ENCODE results near the gene MRAS.
A peak's percentile ranks its signal among the peaks of the same experiment; 100 is the strongest.

Gene MRAS

DNA sequence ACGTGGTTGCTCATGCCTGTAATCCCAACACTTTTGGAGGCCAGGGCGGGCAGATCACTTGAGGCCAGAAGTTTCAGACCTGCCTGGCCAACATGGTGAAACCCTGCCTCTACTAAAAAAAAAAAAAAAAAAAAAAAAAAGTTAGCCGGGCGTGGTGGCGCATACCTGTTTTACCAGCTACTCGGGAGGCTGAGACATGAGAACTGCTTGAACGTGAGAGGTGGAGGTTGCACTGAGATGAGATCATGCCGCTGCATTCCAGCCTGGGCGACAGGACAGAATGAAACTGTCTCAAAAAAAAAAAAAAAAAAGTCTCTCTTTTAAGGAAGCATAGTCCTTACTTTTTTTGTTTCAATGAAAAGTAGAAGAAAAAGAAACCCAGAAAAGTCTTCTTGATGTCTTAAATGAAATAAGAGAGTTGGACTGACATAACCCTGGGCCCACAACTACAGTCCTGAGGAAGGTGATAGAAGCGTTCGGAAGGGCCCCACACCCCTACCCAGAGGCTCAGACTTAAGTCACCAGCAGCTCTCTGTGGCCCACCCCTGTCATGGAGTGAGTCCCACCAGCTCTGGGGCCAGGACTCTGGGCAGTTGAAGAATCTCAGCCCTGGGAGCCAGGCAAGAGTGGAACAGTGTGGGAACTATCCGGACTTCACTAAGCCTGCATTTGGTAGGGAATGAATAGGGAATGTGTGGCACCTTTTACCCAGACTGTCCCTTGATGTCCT, 21.3 kb upstream of the MRAS start:
- H3K36me3 ChIP-seq (ENCODE audit: control insufficient read depth, insufficient read depth, low read length), result no peaks in the 10 kb centered on the region
- H3K4me3 ChIP-seq (ENCODE audit: low read length), result no peak overlapping the region
- WGBS (ENCODE audit: insufficient coverage, insufficient read length), result no CpG with 5 or more reads among the region's 12 CpGs
- H3K4me1 ChIP-seq (ENCODE audit: control insufficient read depth, insufficient read depth, low read length), result peaks cover 1% of the 10 kb centered on the region; the same call in 1 of the 2 replicates
- H3K9me3 ChIP-seq (ENCODE audit: control insufficient read depth, insufficient read depth, low read length), result no peaks in the 10 kb centered on the region
- no peaks in the 10 kb centered on the region for H3K27me3 ChIP-seq (ENCODE audit: control insufficient read depth, insufficient read depth, low read length)
- H3K27ac ChIP-seq (ENCODE audit: low read length), result no peak overlapping the region
- no peak for DNase-seq (ENCODE audit: low read depth, low spot score)

DNA sequence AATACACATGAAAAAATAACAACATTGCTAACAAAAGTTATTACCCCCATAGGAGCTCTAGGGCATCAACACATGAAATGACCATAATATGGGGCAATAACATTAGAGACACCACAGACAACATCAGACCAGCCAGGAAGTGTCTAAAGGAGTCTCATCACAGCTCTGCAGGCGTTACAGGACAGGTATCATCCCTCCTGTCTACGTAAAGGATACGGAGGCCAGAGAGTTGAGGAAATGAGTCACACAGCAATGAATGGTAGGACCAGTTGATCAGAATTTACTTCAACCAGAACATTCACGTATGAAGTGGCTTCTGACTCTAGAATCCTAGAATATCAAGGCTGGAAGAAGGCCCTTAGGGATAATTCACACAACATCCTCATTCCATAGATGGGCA, 20.5 kb upstream of the MRAS start:
- Histone ChIP-seq H3K9me3 (ENCODE audit: control insufficient read depth, insufficient read depth, low read length) (no peaks in the 10 kb centered on the region), H3K36me3 (ENCODE audit: control insufficient read depth, insufficient read depth, low read length) (no peaks in the 10 kb centered on the region), H3K4me1 (ENCODE audit: control insufficient read depth, insufficient read depth, low read length) (no peaks in the 10 kb centered on the region), H3K4me3 (ENCODE audit: low read length) (no peak overlapping the region), H3K27me3 (ENCODE audit: control insufficient read depth, insufficient read depth, low read length) (no peaks in the 10 kb centered on the region), H3K27ac (ENCODE audit: low read length) (no peak overlapping the region)
- no CpG with 5 or more reads among the region's 4 CpGs for WGBS (ENCODE audit: insufficient coverage, insufficient read length)
- no peak for DNase-seq (ENCODE audit: low read depth, low spot score)

- DNase-seq (ENCODE audit: low read depth, low spot score), result no peak
- no peak overlapping the region for H3K4me3 ChIP-seq (ENCODE audit: low read length)
- H3K27me3 ChIP-seq (ENCODE audit: control insufficient read depth, insufficient read depth, low read length), result no peaks in the 10 kb centered on the region
- H3K9me3 ChIP-seq (ENCODE audit: control insufficient read depth, insufficient read depth, low read length), result no peaks in the 10 kb centered on the region
- no peaks in the 10 kb centered on the region for H3K4me1 ChIP-seq (ENCODE audit: control insufficient read depth, insufficient read depth, low read length)
- H3K27ac ChIP-seq (ENCODE audit: low read length), result no peak overlapping the region
- no peaks in the 10 kb centered on the region for H3K36me3 ChIP-seq (ENCODE audit: control insufficient read depth, insufficient read depth, low read length)
- WGBS (ENCODE audit: insufficient coverage, insufficient read length), result no CpG with 5 or more reads among the region's 2 CpGs
These were observed 20.0 kb upstream of the MRAS start for GRCh38 chr3:138328341-138328740.

DNA sequence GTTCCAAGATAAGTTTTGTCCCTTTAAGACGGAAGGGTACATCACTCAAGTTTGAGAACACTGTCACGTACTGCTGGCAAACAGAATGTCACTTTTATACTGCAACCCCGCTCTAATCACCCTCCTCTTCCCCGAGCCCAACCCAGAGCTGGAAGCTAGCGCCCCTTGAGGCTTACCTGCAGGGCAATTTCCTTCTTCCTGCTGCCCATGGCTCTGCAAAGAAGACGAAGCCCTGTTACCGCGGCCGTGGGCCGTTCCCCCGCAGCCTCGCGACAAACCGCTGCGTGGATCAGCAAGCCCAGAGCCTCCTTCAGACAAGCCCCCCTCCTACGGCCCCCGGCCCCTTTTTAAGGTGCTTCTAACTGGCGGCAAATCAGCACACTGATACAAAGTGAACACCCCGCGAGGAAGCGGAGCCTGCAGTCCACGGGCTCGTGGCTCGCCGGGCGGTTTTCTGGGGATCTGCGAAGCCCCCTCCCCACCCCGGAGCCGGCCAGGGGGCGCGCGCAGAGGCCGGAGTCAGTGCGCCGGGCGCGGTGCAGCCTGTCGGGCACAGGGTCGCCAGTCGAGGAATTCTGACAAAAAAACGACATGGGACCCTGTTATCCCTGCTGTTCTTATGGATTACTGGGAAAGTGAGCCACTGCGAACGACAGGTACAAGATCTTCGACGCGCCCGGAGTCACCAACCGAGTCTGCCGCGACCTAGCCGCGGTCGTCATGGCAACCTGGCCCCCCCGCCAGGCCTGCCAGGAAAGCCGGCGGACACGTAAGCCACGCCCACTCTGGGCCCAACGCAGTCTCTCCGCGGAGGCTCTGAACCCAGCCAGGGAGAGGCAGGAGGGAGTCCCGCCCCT, 19.0 kb upstream of the MRAS start, which contains the start of gene NME9:
TSS of gene NME9 (minus strand) at position 725 of the 857 bp plus-strand sequence. CDS start at position 209, 516 bp downstream.
- no peaks in the 10 kb centered on the region for H3K36me3 ChIP-seq (ENCODE audit: control insufficient read depth, insufficient read depth, low read length)
- peak; percentile 94 for DNase-seq (ENCODE audit: low read depth, low spot score)
- H3K27me3 ChIP-seq (ENCODE audit: control insufficient read depth, insufficient read depth, low read length), result no peaks in the 10 kb centered on the region
- H3K27ac ChIP-seq (ENCODE audit: low read length), result no peak within 1 kb of the TSS
- H3K9me3 ChIP-seq (ENCODE audit: control insufficient read depth, insufficient read depth, low read length), result no peaks in the 10 kb centered on the region
- no CpG with 5 or more reads among the region's 62 CpGs for WGBS (ENCODE audit: insufficient coverage, insufficient read length)
- no peaks in the 10 kb centered on the region for H3K4me1 ChIP-seq (ENCODE audit: control insufficient read depth, insufficient read depth, low read length)
- H3K4me3 ChIP-seq (ENCODE audit: low read length), result peak within 1 kb of the TSS; percentile 50; the same call in 1 of the 2 replicates

DNA sequence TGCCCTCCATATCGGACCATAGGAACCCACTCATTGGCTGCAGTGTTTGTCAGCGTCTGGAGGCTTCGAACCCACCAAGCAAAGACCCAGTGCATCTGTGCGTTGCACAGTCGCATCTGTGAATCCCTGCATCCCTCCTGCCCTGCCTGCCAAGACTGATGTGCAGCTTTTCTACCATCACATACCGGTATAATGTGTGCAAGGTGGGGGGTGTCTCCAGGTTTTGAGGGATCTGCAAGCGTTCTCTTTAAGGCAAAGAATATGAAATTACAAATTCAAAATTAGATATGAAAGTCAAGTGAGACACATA, 18.4 kb upstream of the MRAS start:
- DNase-seq (ENCODE audit: low read depth, low spot score), result no peak
- no CpG with 5 or more reads among the region's 7 CpGs for WGBS (ENCODE audit: insufficient coverage, insufficient read length)
- no peaks in the 10 kb centered on the region for H3K4me1 ChIP-seq (ENCODE audit: control insufficient read depth, insufficient read depth, low read length)
- H3K27ac ChIP-seq (ENCODE audit: low read length), result no peak overlapping the region
- no peaks in the 10 kb centered on the region for H3K9me3 ChIP-seq (ENCODE audit: control insufficient read depth, insufficient read depth, low read length)
- no peak overlapping the region; the same call in 1 of the 2 replicates for H3K4me3 ChIP-seq (ENCODE audit: low read length)
- no peaks in the 10 kb centered on the region for H3K27me3 ChIP-seq (ENCODE audit: control insufficient read depth, insufficient read depth, low read length)
- H3K36me3 ChIP-seq (ENCODE audit: control insufficient read depth, insufficient read depth, low read length), result no peaks in the 10 kb centered on the region

DNA sequence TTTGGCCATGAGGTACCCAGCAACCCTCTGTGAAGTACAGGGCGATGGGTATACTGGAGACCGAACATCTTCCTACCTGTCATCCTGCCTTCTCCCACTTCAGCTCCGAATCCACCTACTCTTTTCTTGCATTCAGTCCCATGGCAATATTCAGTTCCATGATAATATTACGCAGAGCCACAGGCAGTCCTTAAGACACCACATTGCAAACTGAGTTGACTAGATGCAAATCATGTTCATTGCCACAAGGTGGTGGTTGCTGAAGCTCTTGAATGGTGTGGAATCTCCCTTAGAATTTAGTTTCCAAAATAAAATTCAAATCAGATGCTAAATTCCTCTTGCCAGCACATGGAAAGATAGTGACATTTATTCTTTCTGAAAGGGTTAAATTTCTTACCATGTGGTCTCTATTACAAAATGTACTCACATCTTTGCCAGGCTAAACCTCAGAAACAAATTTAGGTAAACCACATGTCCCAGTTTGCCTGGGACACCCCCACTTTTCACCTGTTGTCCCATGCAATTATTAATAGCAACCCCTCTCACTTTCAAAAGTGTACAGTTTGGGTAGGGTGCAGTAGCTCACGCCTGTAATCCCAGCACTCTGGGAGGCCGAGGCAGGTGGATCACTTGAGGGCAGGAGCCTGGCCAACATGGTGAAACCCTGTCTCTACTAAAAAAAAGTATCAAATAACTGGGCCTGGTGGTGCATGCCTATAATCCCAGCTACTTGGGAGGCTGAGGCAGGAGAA, 17.1 kb upstream of the MRAS start:
- Histone ChIP-seq H3K27me3 (ENCODE audit: control insufficient read depth, insufficient read depth, low read length) (no peaks in the 10 kb centered on the region), H3K36me3 (ENCODE audit: control insufficient read depth, insufficient read depth, low read length) (no peaks in the 10 kb centered on the region), H3K4me1 (ENCODE audit: control insufficient read depth, insufficient read depth, low read length) (no peaks in the 10 kb centered on the region), H3K27ac (ENCODE audit: low read length) (no peak overlapping the region), H3K9me3 (ENCODE audit: control insufficient read depth, insufficient read depth, low read length) (no peaks in the 10 kb centered on the region), H3K4me3 (ENCODE audit: low read length) (no peak overlapping the region)
- no peak for DNase-seq (ENCODE audit: low read depth, low spot score)
- no CpG with 5 or more reads among the region's 6 CpGs for WGBS (ENCODE audit: insufficient coverage, insufficient read length)

DNA sequence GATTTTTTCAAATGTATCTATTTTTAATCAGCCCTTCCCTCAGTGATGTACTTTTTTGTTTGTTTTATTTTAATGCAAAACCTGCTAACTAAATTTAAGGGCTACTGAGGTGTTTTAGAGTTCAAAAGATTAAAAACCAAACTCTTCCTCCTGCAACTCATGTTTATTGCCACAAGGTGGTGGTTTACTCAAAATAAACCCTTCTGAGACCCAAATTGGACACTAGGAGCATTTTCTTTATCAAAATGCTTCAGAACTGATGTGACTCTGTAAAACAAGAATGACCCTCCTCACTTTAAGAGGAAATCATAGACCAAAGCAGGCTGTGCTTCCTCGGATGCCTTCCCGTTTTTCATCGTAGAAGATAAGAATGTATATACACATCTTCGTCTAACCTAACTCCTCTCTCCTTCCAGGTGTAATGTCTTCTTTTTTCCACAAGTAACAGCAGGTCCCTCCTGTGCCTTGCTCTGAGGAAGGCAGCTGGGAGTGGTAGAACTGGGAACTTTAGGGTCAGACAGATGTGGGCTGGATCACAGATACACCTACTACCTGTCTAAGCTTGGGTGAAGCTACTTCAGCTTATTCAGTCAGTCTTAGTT, 15.8 kb upstream of the MRAS start:
- Histone ChIP-seq H3K27me3 (ENCODE audit: control insufficient read depth, insufficient read depth, low read length) (no peaks in the 10 kb centered on the region), H3K9me3 (ENCODE audit: control insufficient read depth, insufficient read depth, low read length) (no peaks in the 10 kb centered on the region), H3K4me1 (ENCODE audit: control insufficient read depth, insufficient read depth, low read length) (no peaks in the 10 kb centered on the region; the same call in 1 of the 2 replicates), H3K36me3 (ENCODE audit: control insufficient read depth, insufficient read depth, low read length) (no peaks in the 10 kb centered on the region), H3K27ac (ENCODE audit: low read length) (no peak overlapping the region), H3K4me3 (ENCODE audit: low read length) (no peak overlapping the region)
- no peak for DNase-seq (ENCODE audit: low read depth, low spot score)
- WGBS (ENCODE audit: insufficient coverage, insufficient read length), result no CpG with 5 or more reads among the region's 4 CpGs

- Histone ChIP-seq H3K27me3 (ENCODE audit: control insufficient read depth, insufficient read depth, low read length) (no peaks in the 10 kb centered on the region), H3K4me3 (ENCODE audit: low read length) (no peak overlapping the region), H3K27ac (ENCODE audit: low read length) (no peak overlapping the region), H3K9me3 (ENCODE audit: control insufficient read depth, insufficient read depth, low read length) (no peaks in the 10 kb centered on the region), H3K4me1 (ENCODE audit: control insufficient read depth, insufficient read depth, low read length) (peaks cover 3% of the 10 kb centered on the region; the same call in 1 of the 2 replicates), H3K36me3 (ENCODE audit: control insufficient read depth, insufficient read depth, low read length) (no peaks in the 10 kb centered on the region)
- no peak for DNase-seq (ENCODE audit: low read depth, low spot score)
- no CpG with 5 or more reads among the region's 4 CpGs for WGBS (ENCODE audit: insufficient coverage, insufficient read length)
These were observed 13.8 kb upstream of the MRAS start for GRCh38 chr3:138334608-138335007.

- DNase-seq (ENCODE audit: low read depth, low spot score), result no peak
- no CpG with 5 or more reads among the region's 4 CpGs for WGBS (ENCODE audit: insufficient coverage, insufficient read length)
- H3K36me3 ChIP-seq (ENCODE audit: control insufficient read depth, insufficient read depth, low read length), result no peaks in the 10 kb centered on the region
- no peak overlapping the region for H3K4me3 ChIP-seq (ENCODE audit: low read length)
- no peaks in the 10 kb centered on the region for H3K9me3 ChIP-seq (ENCODE audit: control insufficient read depth, insufficient read depth, low read length)
- no peak overlapping the region for H3K27ac ChIP-seq (ENCODE audit: low read length)
- no peaks in the 10 kb centered on the region for H3K27me3 ChIP-seq (ENCODE audit: control insufficient read depth, insufficient read depth, low read length)
- peaks cover 3% of the 10 kb centered on the region; the same call in 1 of the 2 replicates for H3K4me1 ChIP-seq (ENCODE audit: control insufficient read depth, insufficient read depth, low read length)
These were observed 11.9 kb upstream of the MRAS start for GRCh38 chr3:138336454-138336999.

DNA sequence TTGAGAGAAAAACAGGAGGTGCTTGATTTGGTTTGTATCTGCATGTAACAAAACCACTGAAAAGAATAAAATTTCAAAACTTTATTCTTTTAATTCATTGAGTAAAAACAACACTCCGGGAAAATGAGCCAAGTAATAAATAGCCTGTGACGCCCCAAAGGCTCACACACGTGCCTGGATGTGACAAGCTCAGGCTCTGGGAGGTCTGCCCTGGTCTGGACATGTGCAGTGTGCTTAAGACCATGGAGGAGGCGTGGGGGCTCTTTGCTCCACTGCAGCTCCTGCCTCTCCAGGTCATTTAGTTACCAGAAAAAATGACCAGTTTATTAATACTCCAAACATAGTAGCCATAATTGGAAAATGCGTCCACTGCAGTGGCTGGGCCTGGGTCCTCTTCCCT, 10.1 kb upstream of the MRAS start:
- Histone ChIP-seq H3K4me1 (ENCODE audit: control insufficient read depth, insufficient read depth, low read length) (peaks cover 3% of the 10 kb centered on the region; the same call in 1 of the 2 replicates), H3K9me3 (ENCODE audit: control insufficient read depth, insufficient read depth, low read length) (no peaks in the 10 kb centered on the region), H3K27ac (ENCODE audit: low read length) (no peak overlapping the region), H3K4me3 (ENCODE audit: low read length) (no peak overlapping the region), H3K36me3 (ENCODE audit: control insufficient read depth, insufficient read depth, low read length) (no peaks in the 10 kb centered on the region), H3K27me3 (ENCODE audit: control insufficient read depth, insufficient read depth, low read length) (no peaks in the 10 kb centered on the region)
- no CpG with 5 or more reads among the region's 5 CpGs for WGBS (ENCODE audit: insufficient coverage, insufficient read length)
- no peak for DNase-seq (ENCODE audit: low read depth, low spot score)
